GM23338 (cell line): ENCODE data around the gene MYH15. TPM values are rescaled to one million over a fixed set of nuclear protein-coding genes. Genes with fewer than 3 reads are reported as not detected.

Experiments used
- ATAC-seq: fragments of 200-7000 bp; cut with Tn5 transposase; 3 replicates; pipeline ENCODE4 v1.9.1; 2020
- DNase-seq: peaks from one replicate; pipeline ENCODE4 v3.0.0-alpha.2; 2015; ENCODE audit warnings: low spot score
- H2AFZ ChIP-seq: fragments of 200-600 bp; sonication (generic); 2 replicates; pipeline ENCODE4 v1.8.0; 2016; ENCODE audit warnings: antibody characterized with exemption, mild to moderate bottlenecking, moderate library complexity
- H3F3A ChIP-seq: fragments of 200-600 bp; sonication (generic); replicated peaks from 2 replicates; pipeline ENCODE4 v1.8.0; 2017; ENCODE audit warnings: antibody characterized with exemption, mixed run types, low read depth
- H3K27ac ChIP-seq: fragments of 200-600 bp; sonication (generic); 2 replicates; pipeline ENCODE4 v1.6.1; 2016; ENCODE audit warnings: low read depth
- H3K27me3 ChIP-seq: fragments of 200-600 bp; sonication (generic); 2 replicates; pipeline ENCODE4 v1.8.0; 2016; ENCODE audit warnings: mild to moderate bottlenecking, mixed run types, moderate library complexity; ENCODE audit not compliant: insufficient read depth
- H3K36me3 ChIP-seq: fragments of 200-600 bp; sonication (generic); 2 replicates; pipeline ENCODE4 v1.8.0; 2016; ENCODE audit warnings: mild to moderate bottlenecking; ENCODE audit not compliant: insufficient read depth
- H3K4me1 ChIP-seq: fragments of 200-600 bp; sonication (generic); 2 replicates; pipeline ENCODE4 v1.8.0; 2016; ENCODE audit warnings: mild to moderate bottlenecking, moderate library complexity; ENCODE audit not compliant: insufficient read depth
- H3K4me2 ChIP-seq: fragments of 200-600 bp; sonication (generic); 2 replicates; pipeline ENCODE4 v1.7.1; 2017; ENCODE audit warnings: mixed run types
- H3K4me3 ChIP-seq: fragments of 200-600 bp; sonication (generic); 2 replicates; pipeline ENCODE4 v1.6.1; 2016; ENCODE audit warnings: mixed run types
- H3K79me2 ChIP-seq: fragments of 200-600 bp; sonication (generic); replicated peaks from 2 replicates; pipeline ENCODE4 v1.8.0; 2017; ENCODE audit warnings: mild to moderate bottlenecking; ENCODE audit not compliant: insufficient read depth
- H3K9me2 ChIP-seq: fragments of 200-600 bp; sonication (generic); 2 replicates; pipeline ENCODE4 v1.8.0; 2017; ENCODE audit not compliant: insufficient read depth
- H4K20me1 ChIP-seq: fragments of 200-600 bp; sonication (generic); replicated peaks from 2 replicates; pipeline ENCODE4 v1.8.0; 2017; ENCODE audit warnings: mild to moderate bottlenecking; ENCODE audit not compliant: insufficient read depth
- H3K27ac Mint-ChIP-seq: 2 replicates; pipeline ENCODE4 v1.8.0; 2020; ENCODE audit warnings: inconsistent platforms, mild to moderate bottlenecking, moderate library complexity, mixed read lengths
- H3K27me3 Mint-ChIP-seq: 3 replicates; pipeline ENCODE4 v1.8.0; 2022; ENCODE audit warnings: low read depth, mild to moderate bottlenecking, moderate library complexity, mixed read lengths, inconsistent platforms; ENCODE audit not compliant: insufficient read depth, poor library complexity
- H3K36me3 Mint-ChIP-seq: 3 replicates; pipeline ENCODE4 v1.8.0; 2021; ENCODE audit warnings: low read depth, mild to moderate bottlenecking, inconsistent platforms, moderate library complexity, mixed read lengths
- H3K4me1 Mint-ChIP-seq: 3 replicates; pipeline ENCODE4 v1.8.0; 2020; ENCODE audit warnings: mild to moderate bottlenecking, inconsistent platforms, mixed read lengths
- H3K4me3 Mint-ChIP-seq: 3 replicates; pipeline ENCODE4 v1.8.0; 2021; ENCODE audit warnings: moderate library complexity, mild to moderate bottlenecking, inconsistent platforms, mixed read lengths
- H3K9me3 Mint-ChIP-seq: 3 replicates; pipeline ENCODE4 v1.8.0; 2020; ENCODE audit warnings: moderate library complexity, mild to moderate bottlenecking, inconsistent platforms, mixed read lengths
- CREB1 ChIP-seq: fragments of 250-450 bp; sonication (Bioruptor Pico); IDR thresholded peaks from 2 replicates; pipeline ENCODE4 v1.5.0; 2020; ENCODE audit warnings: low read depth, mild to moderate bottlenecking, moderate library complexity
- CTCF ChIP-seq, 2 experiments: fragments of 200-600 bp in 1 of 2; sonication (generic) in 1 of 2; conservative IDR thresholded peaks; 2 replicates each; pipeline versions ENCODE4 v1.5.1 to v1.6.1; 2016 to 2017; ENCODE audit warnings: antibody characterized with exemption in 2 of 2, low read depth in 2 of 2, mild to moderate bottlenecking in 2 of 2, moderate library complexity in 1 of 2
- ETS1 ChIP-seq: IDR thresholded peaks from 2 replicates; pipeline ENCODE4 v1.6.1; 2016; ENCODE audit warnings: antibody characterized with exemption
- EZH2 ChIP-seq: fragments of 200-600 bp; sonication (generic); IDR thresholded peaks from one replicate; pipeline ENCODE4 v1.8.0; 2017; ENCODE audit warnings: antibody characterized with exemption, mild to moderate bottlenecking, low read depth; ENCODE audit not compliant: unreplicated experiment
- EZH2phosphoT487 ChIP-seq: fragments of 200-600 bp; sonication (generic); IDR thresholded peaks from one replicate; pipeline ENCODE4 v1.8.1; 2018; ENCODE audit warnings: antibody characterized with exemption; ENCODE audit not compliant: unreplicated experiment
- JUNB ChIP-seq: IDR thresholded peaks from one replicate; pipeline ENCODE4 v1.6.1; 2016; ENCODE audit warnings: antibody characterized with exemption; ENCODE audit not compliant: unreplicated experiment
- NANOG ChIP-seq: IDR thresholded peaks from 2 replicates; pipeline ENCODE4 v1.6.1; 2016; ENCODE audit warnings: antibody characterized with exemption, borderline replicate concordance
- POLR2AphosphoS5 ChIP-seq: IDR thresholded peaks from 2 replicates; pipeline ENCODE4 v1.6.1; 2016; ENCODE audit warnings: antibody characterized with exemption, low read depth
- STAT1 ChIP-seq: IDR thresholded peaks from one replicate; pipeline ENCODE4 v1.6.1; 2016; ENCODE audit warnings: antibody characterized with exemption; ENCODE audit not compliant: unreplicated experiment
- ZNF331 ChIP-seq: fragments of 250-450 bp; sonication (Bioruptor Pico); IDR thresholded peaks from 2 replicates; pipeline ENCODE4 v1.5.0; 2020; ENCODE audit warnings: low read depth, mild to moderate bottlenecking, moderate library complexity
- polyA plus RNA-seq: library from polyadenylated mRNA; unstranded; fragments of >200 nt; fragmentation: Nextera tagmentation; extraction: Ambion mirVana; gene quantifications from 2 replicates; pipeline ENCODE4 v1.2.1, GENCODE V29; 2016
- total RNA-seq: library from RNA; depleted of rRNA; stranded (reverse); fragments of >200 nt; shearing (Covaris generic); gene quantifications from 2 replicates; pipeline ENCODE4 v1.2.3, GENCODE V29; 2014

MYH15 gene
- total and polyA plus RNA-seq, 2 experiments from 2014 or later: 0.07 TPM; not detected in 1

GRCh38 chr3:108491456-108491855, 18.9 kb downstream of the MYH15 start (continued):
- TF ChIP-seq ETS1 (no peak), JUNB (no peak), POLR2AphosphoS5 (no peak), ZNF331 (CRISPR knock-in tag) (no peak), EZH2phosphoT487 (no peak), STAT1 (no peak), CTCF (conservative IDR thresholded peaks at IDR 0.05; ENCODE audit: low read depth in 2 of 2) (no peak), NANOG (no peak), EZH2 (no peak), CREB1 (CRISPR knock-in tag) (no peak)

- Histone ChIP-seq H3F3A (no peaks in the 10 kb centered on the region), H3K27ac (no peak overlapping the region), H3K36me3 (no peaks in the 10 kb centered on the region), H3K79me2 (no peaks in the 10 kb centered on the region), H3K4me3 (no peak overlapping the region), H3K4me1 (peaks cover 21% of the 10 kb centered on the region), H2AFZ (no peak overlapping the region), H3K9me2 (no peaks in the 10 kb centered on the region), H4K20me1 (no peaks in the 10 kb centered on the region), H3K27me3 (no peaks in the 10 kb centered on the region), H3K4me2 (no peak overlapping the region)
- peaks cover 3% of the 10 kb centered on the region for H3K27me3 Mint-ChIP-seq
- no peak overlapping the region for H3K4me3 Mint-ChIP-seq
- no peak overlapping the region for H3K27ac Mint-ChIP-seq
- DNase-seq (peak; percentile 78), ATAC-seq (peak; percentile 61)
- H3K4me1 Mint-ChIP-seq: peaks cover 14% of the 10 kb centered on the region
- peak; percentile 86 to 92 for TF ChIP-seq CTCF (conservative IDR thresholded peaks at IDR 0.05; ENCODE audit: low read depth in 2 of 2)
- no peak for TF ChIP-seq STAT1
- H3K9me3 Mint-ChIP-seq: no peaks in the 10 kb centered on the region
- no peaks in the 10 kb centered on the region for H3K36me3 Mint-ChIP-seq
Measured at GRCh38 chr3:108489776-108490175, 20.6 kb downstream of the MYH15 start.
